RPMI7951 (cell line): ENCODE measurements around the gene SF1. TPM values are rescaled to one million over a fixed set of nuclear protein-coding genes. Genes with fewer than 3 reads are reported as not detected.

Experiments
- DNase-seq: peaks from one replicate; pipeline ENCODE4 v3.0.0-alpha.2; 2012; ENCODE audit warnings: low read depth
- total RNA-seq: library from RNA; depleted of rRNA; stranded (reverse); fragments of >200 nt; shearing (Covaris generic); gene quantifications from 2 replicates; pipeline ENCODE4 v1.2.3, GENCODE V29; 2014

Gene SF1
- total RNA-seq, 1 experiment from 2014 or later: 62.6 TPM

DNA sequence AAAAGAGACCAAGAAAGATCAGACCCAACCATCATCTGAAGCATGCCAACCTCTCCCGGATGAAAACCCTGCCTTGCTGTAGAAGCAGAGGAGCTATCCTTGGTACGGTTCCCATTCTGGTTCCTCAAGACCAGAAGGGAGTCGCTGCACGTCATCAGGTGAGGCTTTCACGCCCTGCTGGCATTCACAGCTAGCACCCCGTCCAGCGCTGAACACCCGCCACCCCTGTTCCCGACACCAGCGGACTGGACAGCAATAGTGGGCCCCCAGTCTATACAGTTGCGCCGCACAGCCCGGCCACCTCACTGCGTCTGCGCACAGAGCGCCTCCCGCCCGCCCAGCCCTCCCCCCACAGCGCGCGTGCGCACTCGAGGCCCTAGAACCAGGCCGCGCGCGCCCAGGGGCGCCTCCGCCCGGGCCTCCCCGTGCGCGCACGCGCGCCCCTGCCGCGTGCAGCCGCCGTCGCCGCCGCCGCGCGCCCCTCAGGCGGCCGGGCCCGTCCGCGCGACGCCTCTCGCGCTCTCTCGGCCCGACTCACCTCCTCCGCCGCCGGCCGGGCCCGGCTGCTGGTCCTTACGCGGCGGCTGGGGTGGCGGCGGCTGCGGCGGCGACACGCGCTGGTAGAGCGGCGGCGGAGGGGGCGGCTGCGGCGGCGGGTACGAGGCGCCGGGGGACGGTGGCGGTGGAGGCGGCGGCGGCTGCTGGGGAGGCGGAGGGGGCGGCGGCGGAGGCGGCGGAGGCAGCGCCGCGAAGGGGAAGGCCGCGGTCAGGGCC, 706 bp downstream of the SF1 start:
- peak; percentile 79 for DNase-seq

DNA sequence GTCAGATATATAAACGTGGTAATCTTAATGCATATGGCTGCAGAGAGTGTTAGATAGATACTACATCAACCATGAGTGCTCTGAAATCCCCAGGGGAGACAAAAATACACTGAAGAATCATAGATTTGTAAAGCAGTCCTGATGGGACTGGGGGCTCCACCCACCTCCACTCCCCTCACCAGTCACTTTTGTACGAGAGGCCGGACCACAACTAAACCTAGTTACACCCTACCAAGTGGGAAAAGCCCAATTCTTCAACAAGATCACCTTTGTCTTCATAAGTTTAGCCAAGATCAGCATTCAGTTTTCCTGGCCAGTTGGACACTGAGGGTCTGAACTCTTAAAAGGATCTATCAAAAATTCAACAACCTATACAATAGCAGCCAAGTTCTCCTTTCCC, 1.5 kb downstream of the SF1 start:
- DNase-seq: no peak

DNA sequence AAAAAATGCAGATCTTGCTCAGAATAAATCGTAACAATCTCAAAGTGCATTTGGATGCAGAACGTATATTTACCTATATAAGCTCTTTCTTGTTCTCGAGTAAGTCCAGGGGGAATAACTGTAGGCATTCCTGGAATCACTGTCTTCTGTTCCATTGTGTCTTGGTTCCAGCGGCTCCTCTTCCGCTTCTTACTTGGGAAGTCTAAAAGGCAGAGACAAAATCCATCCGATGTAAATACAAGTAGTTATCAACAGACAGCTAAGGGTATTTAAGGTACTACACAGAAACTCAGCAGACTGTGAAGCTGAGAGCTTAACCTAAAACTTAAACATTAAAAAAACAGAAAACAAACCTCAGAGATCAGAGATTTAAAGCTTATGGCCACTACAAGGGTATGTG, 1.9 kb downstream of the SF1 start:
- DNase-seq: no peak

DNA sequence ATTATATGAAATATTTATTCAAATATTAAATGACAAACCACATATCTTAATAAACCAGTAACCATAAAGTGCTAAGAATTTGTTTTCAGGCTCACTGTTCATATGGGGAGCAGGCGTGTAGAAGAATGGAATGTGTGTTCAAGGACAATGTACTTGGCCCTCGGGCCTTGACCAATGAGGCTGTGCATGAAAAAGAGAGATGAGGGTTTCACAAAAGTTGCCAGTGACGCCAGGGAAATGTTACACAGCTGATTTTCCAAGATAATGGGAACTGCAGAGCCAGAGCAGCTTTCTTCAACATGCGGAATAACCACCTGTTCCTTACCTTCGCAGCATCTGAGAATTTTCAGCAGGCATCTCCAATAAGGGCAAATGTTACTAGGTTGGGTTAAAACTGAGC, 4.2 kb downstream of the SF1 start:
- no peak for DNase-seq

DNA sequence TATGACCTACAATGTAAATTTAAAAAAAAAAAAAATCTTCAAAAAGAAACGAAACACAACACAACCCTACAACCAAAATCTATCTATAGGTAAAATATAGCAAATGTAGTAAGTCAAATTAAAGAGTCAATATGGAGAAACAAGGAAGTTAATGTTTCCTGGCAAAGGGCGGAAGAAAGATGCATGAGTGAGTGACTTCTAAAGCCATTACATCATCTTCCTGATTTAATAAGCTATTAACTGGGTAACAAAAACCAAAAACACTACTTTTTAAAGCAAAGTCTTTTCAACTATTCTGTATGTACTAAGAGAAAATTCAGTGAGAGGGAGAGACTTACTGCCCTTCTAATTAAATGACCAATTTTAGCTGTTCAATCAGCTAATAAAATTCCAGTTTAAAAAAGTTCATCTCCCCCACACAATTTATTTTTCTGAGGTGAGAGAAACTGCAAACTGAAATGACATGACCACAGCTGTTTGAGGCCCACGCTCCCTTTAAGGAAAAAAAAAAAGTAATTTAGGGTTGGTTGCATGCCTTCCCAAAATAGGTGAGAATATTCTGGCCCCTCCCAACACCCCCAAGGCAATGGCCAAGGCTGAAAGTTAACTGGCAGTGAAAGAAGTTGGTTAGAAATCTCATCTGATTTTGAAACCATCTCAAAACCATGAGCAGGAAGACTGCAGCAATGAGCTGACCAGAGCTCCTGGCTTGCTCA, 5.9 kb downstream of the SF1 start:
- DNase-seq: no peak

DNA sequence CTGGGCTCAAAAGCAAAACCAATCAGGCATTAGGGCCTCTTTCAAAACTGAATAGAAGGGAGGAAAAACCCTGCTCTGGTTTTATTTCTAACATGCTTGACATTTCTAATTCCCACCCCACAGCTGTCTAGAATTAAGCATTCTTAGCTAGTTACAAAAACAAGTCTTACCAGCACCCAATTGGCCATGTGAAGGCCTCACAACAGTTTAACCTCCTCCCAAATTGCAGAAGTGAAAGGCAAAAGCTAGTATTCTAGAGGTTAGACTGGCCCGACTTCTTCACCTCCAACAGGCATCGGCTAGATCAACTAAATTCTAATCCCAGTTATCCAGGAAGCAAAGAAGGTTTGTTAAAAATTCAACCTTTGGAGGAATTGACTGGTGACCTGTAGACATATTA, 6.5 kb downstream of the SF1 start:
- no peak for DNase-seq

DNA sequence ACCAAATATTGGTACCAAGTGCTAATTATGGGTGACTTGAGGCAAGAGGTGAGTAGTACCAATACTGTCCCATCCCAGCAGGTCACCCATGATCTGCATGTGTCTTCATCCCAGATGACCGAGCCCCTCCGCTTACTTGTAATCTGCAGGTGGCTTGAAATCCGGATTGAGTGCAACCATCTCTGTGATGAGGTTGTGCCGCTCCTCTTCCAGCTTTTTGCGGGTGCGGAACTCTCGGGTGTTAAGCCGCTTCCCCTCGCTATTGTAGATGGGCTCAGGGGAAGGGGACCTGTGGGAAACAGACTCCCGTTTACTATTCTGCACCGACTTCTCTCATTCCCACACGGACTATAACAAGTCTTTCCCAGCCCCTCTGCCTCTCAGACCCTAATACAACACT, 8.2 kb downstream of the SF1 start:
- no peak for DNase-seq

DNA sequence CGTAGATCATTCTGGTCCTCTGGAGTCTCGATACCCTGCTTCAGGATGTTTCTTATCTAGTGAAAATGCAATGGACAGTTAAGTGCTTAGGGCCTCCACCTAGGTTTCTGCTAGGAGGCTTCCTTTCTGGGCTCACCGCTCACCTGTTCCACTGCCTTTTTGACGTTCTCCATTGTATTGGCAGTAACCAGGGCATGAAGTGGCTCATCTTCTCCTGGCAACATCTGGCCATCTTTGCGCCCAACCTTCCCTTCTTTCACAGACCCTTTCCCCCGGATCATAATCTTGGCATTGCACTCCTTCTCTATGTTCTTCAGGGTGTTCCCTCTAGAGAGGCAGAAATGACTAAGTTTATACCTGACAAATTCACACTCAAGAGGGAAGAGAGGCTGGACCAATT, 9.1 kb downstream of the SF1 start:
- DNase-seq: no peak

DNA sequence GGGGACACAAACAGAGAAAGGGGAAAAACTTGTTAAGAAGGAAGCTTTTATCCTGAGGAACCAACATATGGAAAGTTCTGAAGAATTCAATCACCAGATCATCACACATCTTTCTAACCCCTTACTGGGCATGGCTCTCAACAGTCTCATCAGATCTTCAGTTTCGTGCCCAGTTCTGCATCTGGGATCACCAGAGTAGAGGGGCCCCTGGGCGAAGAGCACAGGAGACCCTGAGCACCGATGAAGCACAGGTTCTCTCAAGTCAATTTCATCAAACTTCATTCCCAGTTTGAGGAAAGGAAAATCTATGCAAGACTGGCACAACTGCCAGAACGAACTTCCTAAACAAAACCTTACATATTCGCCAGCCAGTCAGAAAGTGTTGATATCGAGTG, 10.0 kb downstream of the SF1 start:
- no peak for DNase-seq

DNA sequence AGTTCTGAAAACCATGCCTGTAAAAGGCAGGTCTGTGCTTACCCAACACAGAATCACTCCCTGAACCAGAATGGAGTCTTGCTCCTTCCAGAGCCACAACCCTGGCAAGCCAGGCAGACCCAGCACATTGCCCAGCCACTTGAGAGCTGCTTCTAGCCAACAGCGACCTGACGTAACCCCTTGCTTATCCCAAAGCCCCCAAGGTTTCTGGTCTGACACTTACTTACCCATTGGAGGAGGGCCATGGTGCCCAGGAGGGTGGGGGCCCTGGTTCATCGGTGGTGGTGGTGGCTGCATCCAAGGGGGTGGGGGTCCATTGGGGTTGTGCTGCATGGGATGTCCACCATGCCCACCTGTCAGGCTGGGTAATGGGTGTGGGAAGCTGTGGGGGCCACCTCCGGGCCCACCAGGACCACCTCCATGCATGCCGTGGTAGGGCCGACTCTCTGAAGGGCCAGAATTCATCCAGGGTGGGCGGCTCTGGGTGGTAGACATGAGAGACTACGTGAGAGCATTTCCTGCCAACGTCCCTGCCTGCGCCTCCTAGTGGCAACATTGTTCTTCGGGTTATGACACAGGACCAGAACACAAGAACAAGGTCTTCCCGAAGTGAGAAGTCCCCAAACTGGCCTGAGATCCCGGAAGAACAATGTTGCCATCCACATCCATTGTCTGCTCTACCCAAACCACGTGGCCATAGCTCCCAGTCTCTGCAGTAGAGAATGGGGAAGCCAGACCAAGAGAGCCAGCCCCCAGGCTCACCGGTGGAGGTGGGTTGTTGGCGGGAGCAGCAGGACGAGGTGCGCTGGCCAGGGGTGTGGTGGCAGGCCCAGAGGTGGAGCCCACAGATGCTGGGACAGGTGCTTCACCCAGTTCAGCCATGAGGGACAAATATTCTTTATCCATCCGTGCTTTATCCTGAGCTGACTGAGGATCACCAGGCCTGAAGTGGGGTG, 10.7 kb downstream of the SF1 start:
- peak; percentile 52 for DNase-seq

DNA sequence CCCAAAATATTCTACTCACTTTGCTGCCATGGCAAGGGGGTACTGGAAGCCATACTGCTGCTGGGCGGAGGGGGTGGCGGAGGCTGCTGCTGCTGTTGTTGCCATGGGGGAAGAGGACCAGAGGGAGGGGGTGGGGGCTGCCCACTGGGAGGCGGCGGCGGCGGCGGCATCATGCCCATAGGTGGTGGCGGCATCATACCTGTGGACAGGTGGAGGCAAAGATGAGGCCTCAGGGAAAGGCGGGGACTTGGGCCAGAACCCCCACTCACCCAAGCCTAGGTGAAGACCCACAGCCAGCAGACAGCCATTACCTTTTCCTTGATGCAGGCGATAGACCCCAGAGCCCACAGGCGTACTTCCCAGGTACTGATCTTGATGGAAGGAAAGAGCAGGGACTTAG, 11.5 kb downstream of the SF1 start:
- DNase-seq: no peak

DNA sequence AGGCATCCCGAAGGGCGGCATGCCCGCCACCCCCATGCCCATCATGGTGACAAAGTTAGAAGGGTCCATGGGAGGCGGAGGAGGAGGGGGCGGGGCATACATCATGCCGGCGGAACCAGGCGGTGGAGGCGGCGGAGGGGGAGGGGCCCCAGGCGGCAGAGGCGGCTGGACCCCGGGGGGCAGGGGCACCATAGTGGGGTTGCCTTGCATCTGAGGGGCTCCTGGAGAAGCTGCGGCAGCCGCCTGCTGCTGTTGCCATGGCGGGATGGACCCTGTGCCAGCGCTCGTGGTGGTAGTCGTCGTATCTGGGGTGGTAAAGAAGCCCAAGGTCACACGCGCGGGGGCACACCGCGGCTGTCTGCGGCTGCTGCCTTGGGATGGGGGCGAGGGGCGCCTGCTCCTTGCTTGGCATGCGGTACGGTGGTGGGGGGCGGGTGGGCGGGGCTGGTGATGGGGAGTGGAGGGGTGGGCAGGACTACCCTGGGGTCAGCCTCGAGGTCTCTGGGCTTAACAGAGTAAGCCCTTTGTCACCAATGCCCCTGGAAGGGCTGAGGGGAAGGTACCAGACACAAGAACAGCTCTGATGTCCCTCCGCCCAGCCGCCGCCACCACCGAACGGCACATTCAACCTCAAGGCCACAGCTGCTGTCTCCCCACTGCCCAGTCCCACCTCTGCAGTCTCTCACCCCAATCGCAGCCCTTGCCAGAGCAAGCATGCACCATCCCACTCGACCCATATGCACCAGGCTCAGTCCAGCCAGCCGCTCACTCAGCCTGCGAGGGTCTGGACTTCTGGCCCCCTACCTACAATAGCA, 12.3 kb downstream of the SF1 start:
- DNase-seq: no peak

DNA sequence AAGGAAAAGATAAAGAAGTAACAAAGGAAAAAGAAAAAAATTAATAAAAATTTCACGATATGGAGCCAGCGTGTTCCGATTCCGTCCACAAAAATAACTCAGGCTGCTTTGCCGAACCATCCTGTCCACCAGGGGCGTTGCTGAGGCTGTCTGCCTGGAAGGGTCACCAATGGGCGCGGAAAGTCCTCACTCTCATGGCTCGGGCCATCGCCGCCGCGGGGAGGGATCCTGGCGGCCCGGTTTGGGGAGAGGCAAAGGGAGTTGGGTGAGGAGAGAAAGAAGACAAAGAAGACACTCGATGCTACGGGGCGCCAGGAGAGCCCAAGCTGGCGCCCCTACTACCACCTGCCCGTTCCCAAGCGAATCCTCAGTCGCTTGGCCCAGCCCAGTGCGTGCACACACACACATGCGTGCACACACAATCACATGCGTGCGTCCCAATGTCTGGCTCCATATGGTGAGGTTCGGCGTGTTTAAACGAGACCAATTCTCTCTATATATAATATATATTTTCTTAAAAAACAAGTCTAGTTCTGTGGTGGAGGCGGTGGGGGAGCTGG, 13.0 kb downstream of the SF1 start:
- no peak for DNase-seq

DNA sequence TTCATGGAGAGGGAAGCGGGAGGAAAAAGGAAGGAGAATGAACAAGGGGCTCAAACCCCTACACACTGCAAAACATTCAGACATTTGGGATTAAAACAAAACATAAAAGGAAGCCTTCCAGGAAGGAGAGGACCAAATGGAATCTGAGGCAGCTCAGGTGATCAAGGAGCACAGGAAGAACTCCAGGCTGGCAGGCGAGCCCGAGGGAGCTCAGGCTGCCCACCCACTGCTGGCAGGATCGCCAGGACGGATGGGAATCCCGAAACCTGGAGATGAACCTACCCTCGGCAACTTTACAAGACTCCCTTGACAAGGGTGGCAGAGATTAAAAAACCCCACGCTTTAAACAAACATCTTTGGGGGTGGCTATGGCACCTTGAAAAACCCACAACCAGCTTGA, 13.6 kb downstream of the SF1 start:
- DNase-seq: no peak

DNA sequence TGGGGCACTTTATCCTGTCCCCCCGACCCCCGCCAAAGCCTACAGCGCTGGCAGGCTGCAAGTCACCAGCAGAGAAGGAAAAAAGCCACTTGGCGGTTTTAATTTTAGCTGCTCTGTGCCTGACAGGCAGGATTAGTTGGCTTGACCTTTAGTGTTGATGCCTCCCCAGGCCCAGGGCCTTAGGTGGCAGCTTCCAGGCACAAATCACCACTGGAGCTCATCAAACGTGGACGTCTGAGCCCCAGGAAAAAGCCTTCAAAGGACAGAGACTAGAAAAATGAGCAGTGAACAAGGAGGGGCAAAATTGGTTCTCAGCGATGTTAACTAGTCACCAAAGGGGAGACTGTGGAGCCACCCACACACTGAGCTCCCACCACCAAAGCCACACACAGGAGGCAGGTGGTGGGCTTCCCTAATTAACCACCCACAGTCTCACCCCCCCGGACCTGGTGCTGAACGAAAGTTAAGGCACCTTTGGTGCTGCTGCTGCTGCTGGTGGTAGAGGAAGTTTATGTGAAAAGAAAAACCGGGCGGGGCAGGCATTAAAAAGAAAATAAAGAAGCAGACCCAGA, 14.2 kb downstream of the SF1 start:
- no peak for DNase-seq

DNA sequence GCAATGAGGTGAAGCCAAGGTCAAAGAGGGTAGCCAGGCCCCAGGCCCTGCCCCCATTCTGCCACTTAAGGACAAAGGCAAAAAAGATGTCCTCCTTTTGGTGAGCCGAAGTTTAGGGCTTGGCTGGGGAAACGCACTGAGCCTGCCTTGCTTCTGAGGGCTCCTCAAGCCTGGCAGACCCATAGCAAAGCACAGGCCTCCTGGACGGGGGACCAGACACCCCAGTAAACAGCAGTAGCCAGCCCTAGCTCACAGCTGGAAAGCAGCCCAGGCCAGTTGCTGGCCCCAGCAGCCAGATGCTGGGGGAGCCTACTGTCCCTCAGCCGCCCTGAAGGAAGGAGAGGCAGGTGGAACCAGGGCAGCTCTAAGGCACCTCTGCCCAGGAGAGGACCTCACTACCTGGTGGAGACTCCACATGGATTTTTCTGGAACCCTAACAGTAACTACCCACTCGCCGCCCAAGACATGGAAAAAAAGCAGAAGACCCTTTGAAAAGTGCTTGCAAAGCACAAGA, 14.8 kb downstream of the SF1 start:
- no peak for DNase-seq

DNA sequence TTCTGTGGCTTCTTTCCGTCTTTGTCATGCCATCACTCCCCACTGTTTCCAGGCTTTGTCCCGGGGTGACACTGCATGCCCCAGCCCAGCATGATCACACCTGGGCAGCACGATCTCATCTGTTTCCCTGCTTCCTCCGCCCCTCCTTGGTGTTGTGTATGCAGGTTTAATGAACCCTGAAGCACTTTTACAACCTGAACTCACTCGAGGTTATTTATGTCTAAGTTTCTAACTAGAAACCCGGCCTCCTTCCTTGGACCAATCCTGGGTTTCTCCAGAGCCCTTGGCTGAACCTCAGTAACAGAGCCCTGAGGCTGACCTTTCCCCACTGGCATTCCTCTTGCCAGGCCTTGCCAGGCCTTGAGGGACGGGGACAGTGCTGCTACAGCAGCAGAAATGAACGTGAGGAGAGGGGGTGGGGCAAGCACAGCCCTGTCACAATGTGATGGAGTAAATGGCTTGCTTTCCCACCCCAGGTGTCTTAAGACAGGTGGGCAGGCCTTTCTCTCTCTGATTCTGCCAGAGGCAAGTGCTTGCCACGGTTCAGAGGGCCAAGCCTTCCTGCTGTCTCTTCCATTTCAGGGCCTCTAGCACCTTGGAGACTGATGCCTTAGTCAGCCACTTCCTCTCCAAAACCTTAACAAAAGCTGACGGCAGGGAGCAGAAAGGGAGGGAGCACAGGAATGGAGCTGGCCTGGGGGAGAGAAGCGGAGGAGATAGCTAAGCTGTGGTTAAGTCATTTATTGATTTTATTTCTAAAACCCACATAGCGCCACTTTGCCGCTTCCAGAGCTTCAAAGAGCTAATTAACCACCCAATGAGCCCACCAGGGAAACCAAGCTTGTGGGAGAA, 15.4 kb downstream of the SF1 start:
- no peak for DNase-seq

DNA sequence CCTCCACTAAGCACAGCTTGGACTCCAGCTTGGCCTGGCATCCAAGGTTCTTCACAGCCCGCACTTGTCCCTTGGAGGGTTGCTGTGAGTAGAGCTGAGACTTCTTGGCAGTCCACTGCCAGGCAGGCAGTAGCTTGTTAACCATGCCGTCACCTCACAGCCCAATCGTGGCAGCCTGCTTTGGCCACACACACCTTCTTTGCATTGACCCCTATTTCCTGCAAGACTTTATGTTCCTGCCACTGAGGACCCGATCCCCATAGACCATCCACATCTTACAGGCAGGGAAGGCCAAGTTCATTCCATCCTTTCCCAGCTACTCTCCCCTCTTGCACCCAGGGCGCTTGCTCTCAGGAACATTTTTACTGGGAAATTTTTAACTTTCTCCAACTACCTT, 16.1 kb downstream of the SF1 start:
- DNase-seq: no peak

DNA sequence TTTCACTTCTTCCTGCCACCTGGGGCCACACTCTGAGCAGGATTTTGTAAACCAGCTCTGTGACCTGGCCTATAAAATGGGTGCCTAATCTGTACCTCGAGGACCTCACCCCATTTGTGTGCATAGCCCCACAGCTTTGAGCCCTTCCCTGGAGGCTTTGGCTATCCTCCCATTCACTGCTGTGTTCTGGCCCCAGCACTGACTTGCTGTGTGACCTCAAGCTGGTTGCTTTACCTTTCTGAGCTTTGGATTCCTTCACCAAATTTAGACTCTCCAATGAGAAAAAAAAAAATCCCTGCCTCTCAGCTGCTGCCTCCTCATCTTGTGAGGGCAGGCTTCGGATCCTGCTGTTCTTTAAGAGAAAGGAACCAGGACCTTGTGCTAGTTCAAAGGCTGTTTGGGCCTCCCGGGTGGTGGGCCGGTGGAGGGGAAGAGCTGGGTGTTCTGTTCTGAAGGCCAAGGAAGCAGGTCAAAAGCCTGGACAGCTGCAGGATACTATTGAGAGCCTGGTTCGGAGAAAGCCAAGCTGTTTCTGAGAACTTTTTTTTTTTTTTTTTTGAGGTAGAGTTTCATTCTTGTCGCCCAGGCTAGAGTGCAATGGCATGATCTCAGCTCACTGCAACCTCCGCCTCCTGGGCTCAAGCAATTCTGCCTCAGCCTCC, 17.5 kb downstream of the SF1 start:
- no peak for DNase-seq
